RWPE1 (cell line): ENCODE measurements around the gene SNX14.
A peak's percentile ranks its signal among the peaks of the same experiment; 100 is the strongest.

Experiments
- CTCF ChIA-PET: fragments of 350-600 bp; sonication (Branson Sonifier 250); formaldehyde crosslinking; extraction: SDS; loops from one replicate; lab custom pipeline; 2021; lab: Yijun Ruan, JAX
- POLR2A ChIA-PET: fragments of 400-600 bp; formaldehyde crosslinking; extraction: SDS; loops from one replicate; lab custom pipeline; 2020; ENCODE audit warnings: antibody characterized with exemption; ENCODE audit not compliant: low non-redundant PET; lab: Yijun Ruan, JAX
- DNase-seq: peaks from one replicate; pipeline ENCODE4 v3.0.0; 2012; ENCODE audit warnings: low spot score
- H3K27ac ChIP-seq: fragments of 450-650 bp; 2 replicates; pipeline ENCODE4 v1.5.1; 2017
- TF ChIP-seq, protein P1 (sequence below): fragments of 450-650 bp; conservative IDR thresholded peaks from 2 replicates; pipeline ENCODE4 v1.5.1; 2017; ENCODE audit warnings: low read depth, mild to moderate bottlenecking

Gene SNX14

GRCh38 chr6:85470023-85470410 is 123.6 kb downstream of the SNX14 start:
- no peak for DNase-seq
- CTCF ChIA-PET = no interaction called here
- H3K27ac ChIP-seq = no peak overlapping the region
- TF ChIP-seq, protein P1, sequence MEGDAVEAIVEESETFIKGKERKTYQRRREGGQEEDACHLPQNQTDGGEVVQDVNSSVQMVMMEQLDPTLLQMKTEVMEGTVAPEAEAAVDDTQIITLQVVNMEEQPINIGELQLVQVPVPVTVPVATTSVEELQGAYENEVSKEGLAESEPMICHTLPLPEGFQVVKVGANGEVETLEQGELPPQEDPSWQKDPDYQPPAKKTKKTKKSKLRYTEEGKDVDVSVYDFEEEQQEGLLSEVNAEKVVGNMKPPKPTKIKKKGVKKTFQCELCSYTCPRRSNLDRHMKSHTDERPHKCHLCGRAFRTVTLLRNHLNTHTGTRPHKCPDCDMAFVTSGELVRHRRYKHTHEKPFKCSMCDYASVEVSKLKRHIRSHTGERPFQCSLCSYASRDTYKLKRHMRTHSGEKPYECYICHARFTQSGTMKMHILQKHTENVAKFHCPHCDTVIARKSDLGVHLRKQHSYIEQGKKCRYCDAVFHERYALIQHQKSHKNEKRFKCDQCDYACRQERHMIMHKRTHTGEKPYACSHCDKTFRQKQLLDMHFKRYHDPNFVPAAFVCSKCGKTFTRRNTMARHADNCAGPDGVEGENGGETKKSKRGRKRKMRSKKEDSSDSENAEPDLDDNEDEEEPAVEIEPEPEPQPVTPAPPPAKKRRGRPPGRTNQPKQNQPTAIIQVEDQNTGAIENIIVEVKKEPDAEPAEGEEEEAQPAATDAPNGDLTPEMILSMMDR = no peak
- POLR2A ChIA-PET = no interaction called here

- ChIA-PET POLR2A (no interaction called here), CTCF (interaction anchor here (0.6 kb wide), 1 partner anchor 1114 kb away, joined by 3 read pairs; no protein-coding TSS in a partner anchor)
- TF ChIP-seq, protein P1 = no peak
- no peak overlapping the region for H3K27ac ChIP-seq
- DNase-seq = no peak
Observed at GRCh38 chr6:85469276-85470022, 124.2 kb downstream of the SNX14 start.

- ChIA-PET CTCF (no interaction called here), POLR2A (no interaction called here)
- no peak for DNase-seq
- H3K27ac ChIP-seq = no peak overlapping the region; the same call in 1 of the 2 replicates
- TF ChIP-seq, protein P1 = no peak
Observed at GRCh38 chr6:85468326-85468725, 125.3 kb downstream of the SNX14 start.

DNA sequence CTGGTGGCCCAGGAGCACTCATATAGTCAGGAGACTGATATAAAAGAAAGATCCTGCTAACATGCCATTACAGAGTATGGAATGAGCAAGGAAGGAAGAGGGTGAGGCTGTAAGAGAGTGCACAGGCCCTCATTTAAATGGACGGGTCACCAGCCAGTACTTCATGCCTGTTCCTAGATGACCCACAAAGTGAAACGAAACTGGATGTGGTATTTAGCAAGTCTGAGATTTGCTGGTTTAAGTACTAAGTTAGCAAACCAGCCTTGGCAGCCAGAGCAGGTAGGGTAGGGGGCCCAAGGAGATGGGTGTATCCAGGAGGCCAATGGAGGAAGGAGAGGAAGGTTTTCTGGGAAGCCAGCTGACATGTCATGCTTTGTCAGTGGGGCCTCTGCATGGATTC is 127.9 kb downstream of the SNX14 start:
- TF ChIP-seq, protein P1 = no peak
- CTCF ChIA-PET = no interaction called here

DNA sequence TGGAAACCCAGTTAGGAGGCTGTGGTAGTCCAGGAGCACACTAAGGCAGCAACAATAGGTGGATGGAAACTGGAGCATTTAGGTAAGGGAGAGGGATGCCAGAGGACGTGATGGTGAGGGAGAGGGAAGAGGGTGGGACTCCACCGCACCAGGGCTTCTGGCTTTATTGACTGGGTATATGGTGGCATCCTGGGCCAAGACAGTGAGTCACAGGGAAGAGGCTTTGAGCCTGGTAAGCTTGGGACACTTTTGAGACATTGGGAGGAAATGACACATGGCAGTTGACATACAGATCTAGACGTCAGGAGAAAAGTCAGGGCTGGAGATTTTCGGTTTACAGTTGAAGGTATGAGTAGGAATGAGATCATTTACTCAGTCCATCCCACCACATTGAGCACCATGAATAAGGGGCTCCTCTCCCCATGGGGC is 128.9 kb downstream of the SNX14 start:
- POLR2A ChIA-PET = interaction anchor here (1.6 to 2.0 kb wide), 2 partner anchors 13 to 15 kb away, joined by 4 to 24 read pairs; partner anchors contain the start of gene NT5E
- DNase-seq = peak; percentile 79

More for the DNA sequence above, 127.9 kb downstream of the SNX14 start:
- H3K27ac ChIP-seq = peak overlapping the region; percentile 24; the same call in 1 of the 2 replicates
- DNase-seq = no peak
- POLR2A ChIA-PET = no interaction called here

GRCh38 chr6:85464260-85464644 is 129.4 kb downstream of the SNX14 start:
- CTCF ChIA-PET = interaction anchor here (0.6 to 1.0 kb wide), 5 partner anchors 9 to 109 kb away, joined by 3 to 6 read pairs (median 4); partner anchors contain the start of gene NT5E
- DNase-seq = peak; percentile 85
- H3K27ac ChIP-seq = peak overlapping the region; percentile 89
- TF ChIP-seq, protein P1 = no peak
- POLR2A ChIA-PET = interaction anchor here (1.6 to 2.0 kb wide), 2 partner anchors 13 to 15 kb away, joined by 4 to 24 read pairs; partner anchors contain the start of gene NT5E

More for the DNA sequence above, 128.9 kb downstream of the SNX14 start:
- CTCF ChIA-PET = interaction anchor here (0.6 to 1.0 kb wide), 3 partner anchors 9 to 110 kb away, joined by 3 to 4 read pairs (median 3); no protein-coding TSS in a partner anchor
- peak overlapping the region; percentile 89 for H3K27ac ChIP-seq
- TF ChIP-seq, protein P1 = no peak
